ENCODE measurements around the gene PDGFRA. TPM values are rescaled to one million over a fixed set of nuclear protein-coding genes. Genes with fewer than 3 reads are reported as not detected.

Gene PDGFRA
- total and polyA plus RNA-seq, 4 donors: 6.5 to 37.0 (median 7.6) TPM

DNA sequence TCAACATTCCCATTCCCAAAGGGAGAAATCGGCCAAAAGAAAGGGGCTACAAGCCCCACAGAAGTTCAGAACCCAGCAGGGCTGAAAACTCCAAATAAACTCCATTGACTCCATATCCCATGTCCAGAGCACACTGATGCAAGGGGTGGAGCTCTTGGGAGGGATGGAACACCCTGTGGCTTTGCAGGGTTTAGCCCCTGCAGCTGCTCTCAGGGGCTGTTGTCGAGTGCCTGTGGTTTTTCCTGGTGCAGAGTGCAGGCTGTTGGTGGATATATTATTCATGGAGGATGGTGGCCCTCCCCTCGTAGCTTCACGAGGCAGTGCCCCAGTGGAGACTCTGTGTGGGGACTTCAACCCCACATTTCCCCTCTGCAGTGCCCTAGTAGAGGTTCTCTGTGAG is 53.7 kb downstream of the PDGFRA start:
- Histone ChIP-seq H3K4me1 (ENCODE audit: control insufficient read depth in 4 of 4, insufficient read depth in 4 of 4, low read length in 3 of 4) (peaks cover 0 to 5% (median 0%) of the 10 kb centered on the region in 4 donors), H3K27ac (ENCODE audit: low read depth in 1 of 2, low read length in 2 of 2) (no peak overlapping the region), H3K36me3 (ENCODE audit: control insufficient read depth in 4 of 4, insufficient read depth in 3 of 4, low read depth in 1 of 4, low read length in 3 of 4) (no peaks in the 10 kb centered on the region), H3K27me3 (ENCODE audit: control insufficient read depth in 4 of 4, insufficient read depth in 4 of 4, low read length in 3 of 4) (no peaks in the 10 kb centered on the region), H3K4me3 (ENCODE audit: low read depth in 1 of 3, low read length in 3 of 3) (no peak overlapping the region), H3K9me3 (ENCODE audit: control insufficient read depth in 4 of 4, low read length in 3 of 4) (peaks cover 0 to 5% (median 3%) of the 10 kb centered on the region in 4 donors), H3K9ac (ENCODE audit: low read depth in 1 of 2, low read length in 2 of 2) (no peak overlapping the region)
- TF ChIP-seq, protein P1, sequence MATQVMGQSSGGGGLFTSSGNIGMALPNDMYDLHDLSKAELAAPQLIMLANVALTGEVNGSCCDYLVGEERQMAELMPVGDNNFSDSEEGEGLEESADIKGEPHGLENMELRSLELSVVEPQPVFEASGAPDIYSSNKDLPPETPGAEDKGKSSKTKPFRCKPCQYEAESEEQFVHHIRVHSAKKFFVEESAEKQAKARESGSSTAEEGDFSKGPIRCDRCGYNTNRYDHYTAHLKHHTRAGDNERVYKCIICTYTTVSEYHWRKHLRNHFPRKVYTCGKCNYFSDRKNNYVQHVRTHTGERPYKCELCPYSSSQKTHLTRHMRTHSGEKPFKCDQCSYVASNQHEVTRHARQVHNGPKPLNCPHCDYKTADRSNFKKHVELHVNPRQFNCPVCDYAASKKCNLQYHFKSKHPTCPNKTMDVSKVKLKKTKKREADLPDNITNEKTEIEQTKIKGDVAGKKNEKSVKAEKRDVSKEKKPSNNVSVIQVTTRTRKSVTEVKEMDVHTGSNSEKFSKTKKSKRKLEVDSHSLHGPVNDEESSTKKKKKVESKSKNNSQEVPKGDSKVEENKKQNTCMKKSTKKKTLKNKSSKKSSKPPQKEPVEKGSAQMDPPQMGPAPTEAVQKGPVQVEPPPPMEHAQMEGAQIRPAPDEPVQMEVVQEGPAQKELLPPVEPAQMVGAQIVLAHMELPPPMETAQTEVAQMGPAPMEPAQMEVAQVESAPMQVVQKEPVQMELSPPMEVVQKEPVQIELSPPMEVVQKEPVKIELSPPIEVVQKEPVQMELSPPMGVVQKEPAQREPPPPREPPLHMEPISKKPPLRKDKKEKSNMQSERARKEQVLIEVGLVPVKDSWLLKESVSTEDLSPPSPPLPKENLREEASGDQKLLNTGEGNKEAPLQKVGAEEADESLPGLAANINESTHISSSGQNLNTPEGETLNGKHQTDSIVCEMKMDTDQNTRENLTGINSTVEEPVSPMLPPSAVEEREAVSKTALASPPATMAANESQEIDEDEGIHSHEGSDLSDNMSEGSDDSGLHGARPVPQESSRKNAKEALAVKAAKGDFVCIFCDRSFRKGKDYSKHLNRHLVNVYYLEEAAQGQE (IDR thresholded peaks at IDR 0.05): no peak
- TF ChIP-seq HNF4G (IDR thresholded peaks at IDR 0.05): no peak
- no peak for TF ChIP-seq SP1 (IDR thresholded peaks at IDR 0.05)
- no peak for TF ChIP-seq RAD21 (IDR thresholded peaks at IDR 0.05)
- TF ChIP-seq EGR1 (IDR thresholded peaks at IDR 0.05; ENCODE audit: low read depth in 2 of 2): no peak
- TF ChIP-seq GABPA (IDR thresholded peaks at IDR 0.05 in 1 of 2, conservative IDR thresholded peaks at IDR 0.05 in 1 of 2): no peak
- TF ChIP-seq JUND (IDR thresholded peaks at IDR 0.05): no peak
- TF ChIP-seq, protein P2, sequence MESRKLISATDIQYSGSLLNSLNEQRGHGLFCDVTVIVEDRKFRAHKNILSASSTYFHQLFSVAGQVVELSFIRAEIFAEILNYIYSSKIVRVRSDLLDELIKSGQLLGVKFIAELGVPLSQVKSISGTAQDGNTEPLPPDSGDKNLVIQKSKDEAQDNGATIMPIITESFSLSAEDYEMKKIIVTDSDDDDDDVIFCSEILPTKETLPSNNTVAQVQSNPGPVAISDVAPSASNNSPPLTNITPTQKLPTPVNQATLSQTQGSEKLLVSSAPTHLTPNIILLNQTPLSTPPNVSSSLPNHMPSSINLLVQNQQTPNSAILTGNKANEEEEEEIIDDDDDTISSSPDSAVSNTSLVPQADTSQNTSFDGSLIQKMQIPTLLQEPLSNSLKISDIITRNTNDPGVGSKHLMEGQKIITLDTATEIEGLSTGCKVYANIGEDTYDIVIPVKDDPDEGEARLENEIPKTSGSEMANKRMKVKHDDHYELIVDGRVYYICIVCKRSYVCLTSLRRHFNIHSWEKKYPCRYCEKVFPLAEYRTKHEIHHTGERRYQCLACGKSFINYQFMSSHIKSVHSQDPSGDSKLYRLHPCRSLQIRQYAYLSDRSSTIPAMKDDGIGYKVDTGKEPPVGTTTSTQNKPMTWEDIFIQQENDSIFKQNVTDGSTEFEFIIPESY (IDR thresholded peaks at IDR 0.05): no peak
- TF ChIP-seq RXRA (IDR thresholded peaks at IDR 0.05): no peak
- TF ChIP-seq, protein P3, sequence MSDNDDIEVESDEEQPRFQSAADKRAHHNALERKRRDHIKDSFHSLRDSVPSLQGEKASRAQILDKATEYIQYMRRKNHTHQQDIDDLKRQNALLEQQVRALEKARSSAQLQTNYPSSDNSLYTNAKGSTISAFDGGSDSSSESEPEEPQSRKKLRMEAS (IDR thresholded peaks at IDR 0.05): no peak
- TF ChIP-seq FOXA1 (IDR thresholded peaks at IDR 0.05): no peak
- TF ChIP-seq FOXA2 (IDR thresholded peaks at IDR 0.05): no peak
- TF ChIP-seq, protein P4, sequence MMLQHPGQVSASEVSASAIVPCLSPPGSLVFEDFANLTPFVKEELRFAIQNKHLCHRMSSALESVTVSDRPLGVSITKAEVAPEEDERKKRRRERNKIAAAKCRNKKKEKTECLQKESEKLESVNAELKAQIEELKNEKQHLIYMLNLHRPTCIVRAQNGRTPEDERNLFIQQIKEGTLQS (IDR thresholded peaks at IDR 0.05): no peak
- TF ChIP-seq, protein P5, sequence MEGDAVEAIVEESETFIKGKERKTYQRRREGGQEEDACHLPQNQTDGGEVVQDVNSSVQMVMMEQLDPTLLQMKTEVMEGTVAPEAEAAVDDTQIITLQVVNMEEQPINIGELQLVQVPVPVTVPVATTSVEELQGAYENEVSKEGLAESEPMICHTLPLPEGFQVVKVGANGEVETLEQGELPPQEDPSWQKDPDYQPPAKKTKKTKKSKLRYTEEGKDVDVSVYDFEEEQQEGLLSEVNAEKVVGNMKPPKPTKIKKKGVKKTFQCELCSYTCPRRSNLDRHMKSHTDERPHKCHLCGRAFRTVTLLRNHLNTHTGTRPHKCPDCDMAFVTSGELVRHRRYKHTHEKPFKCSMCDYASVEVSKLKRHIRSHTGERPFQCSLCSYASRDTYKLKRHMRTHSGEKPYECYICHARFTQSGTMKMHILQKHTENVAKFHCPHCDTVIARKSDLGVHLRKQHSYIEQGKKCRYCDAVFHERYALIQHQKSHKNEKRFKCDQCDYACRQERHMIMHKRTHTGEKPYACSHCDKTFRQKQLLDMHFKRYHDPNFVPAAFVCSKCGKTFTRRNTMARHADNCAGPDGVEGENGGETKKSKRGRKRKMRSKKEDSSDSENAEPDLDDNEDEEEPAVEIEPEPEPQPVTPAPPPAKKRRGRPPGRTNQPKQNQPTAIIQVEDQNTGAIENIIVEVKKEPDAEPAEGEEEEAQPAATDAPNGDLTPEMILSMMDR (IDR thresholded peaks at IDR 0.05; ENCODE audit: low read depth, low read length, missing input control): no peak
- 82% methylated on average over 4 of the region's 4 CpGs for WGBS
- DNase-seq (ENCODE audit: low spot score): no peak

GRCh38 chr4:54289316-54289715 is 60.2 kb downstream of the PDGFRA start:
- Histone ChIP-seq H3K4me1 (ENCODE audit: control insufficient read depth in 4 of 4, insufficient read depth in 4 of 4, low read length in 3 of 4) (no peaks in the 10 kb centered on the region), H3K9ac (ENCODE audit: low read depth in 1 of 2, low read length in 2 of 2) (no peak overlapping the region), H3K4me3 (ENCODE audit: low read depth in 1 of 3, low read length in 3 of 3) (no peak overlapping the region), H3K27me3 (ENCODE audit: control insufficient read depth in 4 of 4, insufficient read depth in 4 of 4, low read length in 3 of 4) (no peaks in the 10 kb centered on the region), H3K9me3 (ENCODE audit: control insufficient read depth in 4 of 4, low read length in 3 of 4) (no peaks in the 10 kb centered on the region), H3K36me3 (ENCODE audit: control insufficient read depth in 4 of 4, insufficient read depth in 3 of 4, low read depth in 1 of 4, low read length in 3 of 4) (no peaks in the 10 kb centered on the region), H3K27ac (ENCODE audit: low read depth in 1 of 2, low read length in 2 of 2) (no peak overlapping the region)
- no peak for DNase-seq (ENCODE audit: low spot score)
- 88% methylated on average over 2 of the region's 2 CpGs for WGBS
- TF ChIP-seq HNF4A (conservative IDR thresholded peaks at IDR 0.05) (no peak), RXRA (IDR thresholded peaks at IDR 0.05) (no peak), RAD21 (IDR thresholded peaks at IDR 0.05) (no peak), FOXA1 (IDR thresholded peaks at IDR 0.05) (no peak), TAF1 (conservative IDR thresholded peaks at IDR 0.05) (no peak), HNF4G (IDR thresholded peaks at IDR 0.05) (no peak), JUND (IDR thresholded peaks at IDR 0.05) (no peak), FOXA2 (IDR thresholded peaks at IDR 0.05) (no peak), SP1 (IDR thresholded peaks at IDR 0.05) (no peak), NR2F2 (IDR thresholded peaks at IDR 0.05) (no peak)
- TF ChIP-seq, protein P4 (IDR thresholded peaks at IDR 0.05): no peak
- TF ChIP-seq, protein P1 (IDR thresholded peaks at IDR 0.05): no peak
- TF ChIP-seq, protein P3 (IDR thresholded peaks at IDR 0.05): no peak

Data from liver (tissue), 9 donors.